K562 (cell line): ENCODE data around the gene CDC42BPB. TPM values are rescaled to one million over a fixed set of nuclear protein-coding genes. Genes with fewer than 3 reads are reported as not detected.

Experiments used
- ATAC-seq: fragments of 200-7000 bp; cut with Tn5 transposase; 3 replicates; pipeline ENCODE4 v1.9.1; 2020; ENCODE audit warnings: moderate library complexity
- BruUV-seq: library from RNA; stranded (reverse); fragments of 400-500 nt; replicated peaks from 2 replicates; lab custom pipeline; 2021; lab: Mats Ljungman, UMichigan
- CTCF ChIA-PET: fragments of 300-600 bp; formaldehyde crosslinking; extraction: SDS; loops from one replicate; lab custom pipeline; 2021; ENCODE audit warnings: low intra/inter-chr PET ratio; lab: Yijun Ruan, JAX
- POLR2A ChIA-PET: fragments of 300-600, 350-650 bp; sonication (Branson Sonifier 250); formaldehyde crosslinking; extraction: SDS; loops from one replicate; lab custom pipeline; 2021; ENCODE audit warnings: antibody characterized with exemption, inconsistent platforms; lab: Yijun Ruan, JAX
- DNase-seq, 4 experiments: peaks; one replicate each; pipeline versions ENCODE4 v3.0.0 to v3.0.0-alpha.2; 2011 to 2018; ENCODE audit warnings: low spot score in 3 of 4, mixed read lengths in 3 of 4; ENCODE audit errors: extremely low read depth in 1 of 4
- FAIRE-seq: peaks from 2 replicates; lab custom pipeline; 2011; peaks lifted over from hg19 to GRCh38; lab: Jason Lieb, UNC
- H2AFZ ChIP-seq: 2 replicates; pipeline ENCODE4 v1.6.0; 2011; ENCODE audit warnings: low read depth, low read length, control low read depth, inconsistent platforms
- H3K27ac ChIP-seq: fragments of 200-600 bp; 3 replicates; pipeline ENCODE4 v1.8.0; 2011; ENCODE audit warnings: low read depth, mild to moderate bottlenecking, control low read depth, inconsistent platforms, low read length, moderate library complexity, mixed read lengths; ENCODE audit errors: extremely low read depth
- H3K27me3 ChIP-seq, 2 experiments: fragments of 300-600 bp in 1 of 2; 2 replicates in 1 of 2; 3 replicates in 1 of 2; pipeline versions ENCODE4 v1.6.0 to v1.8.0; 2011; ENCODE audit warnings: inconsistent platforms in 2 of 2, low read length in 2 of 2, mild to moderate bottlenecking in 1 of 2, mixed read lengths in 1 of 2, moderate library complexity in 1 of 2; ENCODE audit not compliant: control insufficient read depth in 2 of 2, insufficient read depth in 2 of 2
- H3K36me3 ChIP-seq: fragments of 300-600 bp; 3 replicates; pipeline ENCODE4 v1.8.0; 2011; ENCODE audit warnings: mild to moderate bottlenecking, low read length, inconsistent platforms; ENCODE audit not compliant: control insufficient read depth, insufficient read depth
- H3K4me1 ChIP-seq, 2 experiments: fragments of 200-600 bp in 1 of 2; replicated peaks in 1 of 2; 2 replicates in 1 of 2; 3 replicates in 1 of 2; pipeline versions ENCODE4 v1.5.1 to v1.8.0; 2011; ENCODE audit warnings: inconsistent platforms in 2 of 2, low read length in 2 of 2, mild to moderate bottlenecking in 1 of 2, mixed read lengths in 1 of 2, moderate library complexity in 1 of 2; ENCODE audit not compliant: control insufficient read depth in 2 of 2, insufficient read depth in 2 of 2
- H3K4me2 ChIP-seq: 2 replicates; pipeline ENCODE4 v1.6.1; 2011; ENCODE audit warnings: low read length, control low read depth, inconsistent platforms, mixed read lengths; ENCODE audit not compliant: insufficient read depth
- H3K4me3 ChIP-seq: fragments of 200-600 bp; sonication (generic), shearing (Covaris generic); 2 replicates; pipeline ENCODE4 v1.5.1; 2016; ENCODE audit warnings: control low read depth, inconsistent platforms
- H3K79me2 ChIP-seq: fragments of 200-600 bp; 3 replicates; pipeline ENCODE4 v1.8.0; 2011; ENCODE audit warnings: low read length, inconsistent platforms; ENCODE audit not compliant: control insufficient read depth, insufficient read depth
- H3K9ac ChIP-seq, 2 experiments: 2 replicates each; pipeline versions ENCODE4 v1.6.0 to v1.6.1; 2011; ENCODE audit warnings: low read depth in 2 of 2, low read length in 2 of 2, control low read depth in 1 of 2, inconsistent platforms in 1 of 2, mild to moderate bottlenecking in 1 of 2, mixed read lengths in 1 of 2; ENCODE audit not compliant: insufficient read depth in 1 of 2
- H3K9me1 ChIP-seq: one replicate; pipeline ENCODE4 v1.6.0; 2011; ENCODE audit warnings: inconsistent platforms, mild to moderate bottlenecking, low read length, moderate library complexity; ENCODE audit not compliant: control insufficient read depth, insufficient read depth
- H3K9me3 ChIP-seq: replicated peaks from 2 replicates; pipeline ENCODE4 v1.5.1; 2011; ENCODE audit warnings: low read depth, low read length, inconsistent platforms; ENCODE audit not compliant: control insufficient read depth, insufficient read depth
- H4K20me1 ChIP-seq: replicated peaks from 2 replicates; pipeline ENCODE4 v1.6.1; 2011; ENCODE audit warnings: low read length, inconsistent platforms, mixed read lengths; ENCODE audit not compliant: control insufficient read depth, insufficient read depth
- ETV1 ChIP-seq: fragments of 450-650 bp; conservative IDR thresholded peaks from 2 replicates; pipeline ENCODE4 v1.6.1; 2016; ENCODE audit warnings: missing genetic modification characterization, control low read depth, low read depth, missing compliant biosample characterization
- HNRNPUL1 ChIP-seq: fragments of 200-400 bp; formaldehyde crosslinking; IDR thresholded peaks from 2 replicates; pipeline ENCODE4 v1.6.1; 2017; ENCODE audit warnings: low read length
- KAT7 ChIP-seq: sonication (generic); formaldehyde crosslinking; IDR thresholded peaks from 2 replicates; pipeline ENCODE4 v1.8.0; 2022; ENCODE audit warnings: missing genetic modification reagents, mild to moderate bottlenecking, borderline replicate concordance
- KDM4B ChIP-seq, 2 experiments: fragments of 450-650 bp in 1 of 2; sonication (generic) in 1 of 2; IDR thresholded peaks; 2 replicates each; pipeline ENCODE4 v1.6.1; 2016 to 2017; ENCODE audit warnings: borderline replicate concordance in 2 of 2, antibody characterized with exemption in 1 of 2, low read depth in 1 of 2, mild to moderate bottlenecking in 1 of 2
- MYBL2 ChIP-seq, 2 experiments: fragments of 450-650 bp in 1 of 2; sonication (generic) in 1 of 2; formaldehyde crosslinking in 1 of 2; IDR thresholded peaks; 2 replicates each; pipeline versions ENCODE4 v1.6.1 to v1.8.1; 2017 to 2022; ENCODE audit warnings: borderline replicate concordance in 1 of 2, inconsistent platforms in 1 of 2, low read depth in 1 of 2, mild to moderate bottlenecking in 1 of 2, missing genetic modification reagents in 1 of 2, moderate library complexity in 1 of 2
- NONO ChIP-seq, 2 experiments: fragments of 200-400 bp in 1 of 2; fragments of 450-650 bp in 1 of 2; formaldehyde crosslinking in 1 of 2; IDR thresholded peaks; 2 replicates each; pipeline ENCODE4 v1.6.1; 2017; ENCODE audit warnings: low read depth in 2 of 2, mild to moderate bottlenecking in 2 of 2, moderate library complexity in 2 of 2, low read length in 1 of 2
- PHF20 ChIP-seq: fragments of 450-650 bp; IDR thresholded peaks from 2 replicates; pipeline ENCODE4 v1.6.1; 2018; ENCODE audit not compliant: partially characterized antibody
- PRMT5 ChIP-seq: sonication (generic); formaldehyde crosslinking; IDR thresholded peaks from 2 replicates; pipeline ENCODE4 v1.5.0; 2020; ENCODE audit warnings: missing genetic modification reagents
- SAFB2 ChIP-seq: fragments of 200-400 bp; formaldehyde crosslinking; IDR thresholded peaks from 2 replicates; pipeline ENCODE4 v1.6.1; 2018; ENCODE audit warnings: borderline replicate concordance, low read length, low read depth, moderate library complexity; ENCODE audit not compliant: severe bottlenecking
- SAP30 ChIP-seq: fragments of 200-600 bp; sonication (generic); IDR thresholded peaks from 2 replicates; pipeline ENCODE4 v1.6.1; 2012; ENCODE audit warnings: borderline replicate concordance, low read depth, mild to moderate bottlenecking, moderate library complexity, low read length, control low read depth, inconsistent platforms; ENCODE audit not compliant: insufficient read depth, poor library complexity, severe bottlenecking
- YBX1 ChIP-seq: fragments of 450-650 bp; IDR thresholded peaks from 2 replicates; pipeline ENCODE4 v1.7.1; 2016; ENCODE audit warnings: mild to moderate bottlenecking
- ZBTB11 ChIP-seq, 3 experiments: fragments of 200-800 bp in 1 of 3; fragments of 250-450 bp in 1 of 3; fragments of 450-650 bp in 1 of 3; sonication (Bioruptor Pico) in 1 of 3; sonication (Bioruptor generic) in 1 of 3; formaldehyde crosslinking in 1 of 3; IDR thresholded peaks; 2 replicates each; pipeline versions ENCODE4 v1.6.1 to v1.8.0; 2016 to 2022; ENCODE audit warnings: mild to moderate bottlenecking in 2 of 3, missing genetic modification characterization in 2 of 3, missing compliant biosample characterization in 1 of 3, moderate library complexity in 1 of 3
- ZNF347 ChIP-seq: fragments of 450-650 bp; formaldehyde crosslinking; IDR thresholded peaks from 2 replicates; pipeline ENCODE4 v1.4.0; 2020; ENCODE audit warnings: low read depth, mild to moderate bottlenecking, moderate library complexity
- WGBS: fragments of 100-300 bp; shearing (Covaris generic); methylation state at CpG from one replicate; pipeline ENCODE4 v1.1.6; 2016; ENCODE audit warnings: low coverage, mixed read lengths; ENCODE audit not compliant: insufficient coverage; ENCODE audit errors: missing lambda C conversion rate; 5-methylcytosine and 5-hydroxymethylcytosine counted together
- in situ Hi-C: fragments of 300-500 bp; cut with MboI; formaldehyde crosslinking; loops from 4 replicates; pipeline ENCODE4 v1.15.0; 2018; ENCODE audit warnings: inconsistent platforms, mixed read lengths
- intact Hi-C: fragments of 100-400 bp; cut with micrococcal nuclease; formaldehyde crosslinking; loops from 2 replicates; pipeline ENCODE4 v1.14.2; 2022
- polyA plus RNA-seq, 8 experiments: library from polyadenylated mRNA; depleted of rRNA in 4 of 8; stranded (reverse) in 5 of 8; unstranded in 3 of 8; fragments of >200 nt; fragmentation: Nextera tagmentation in 2 of 8; fragmentation: Illumina TruSeq in 1 of 8; extraction: Ambion mirVana in 2 of 8; extraction: Trizol in 1 of 8; gene quantifications; 2 replicates each; pipeline versions ENCODE4 v1.2.1 to v1.2.3, GENCODE V29; 2011 to 2014; ENCODE audit warnings: inconsistent platforms in 1 of 8, missing spikeins in 1 of 8
- total RNA-seq, 7 experiments: library from RNA; depleted of rRNA in 6 of 7; stranded (reverse); fragments of >200 nt in 6 of 7; fragmentation: Illumina TruSeq in 2 of 7; extraction: Trizol in 2 of 7; gene quantifications; 2 replicates each; pipeline versions ENCODE4 v1.2.1 to v1.2.3, GENCODE V29; 2011 to 2021; ENCODE audit warnings: low replicate concordance in 1 of 7
- TF ChIP-seq, protein P1 (sequence below): sonication (generic); formaldehyde crosslinking; IDR thresholded peaks from 2 replicates; pipeline ENCODE4 v1.8.0; 2022; ENCODE audit warnings: mild to moderate bottlenecking, missing genetic modification reagents
- TF ChIP-seq, protein P2 (sequence below): fragments of 450-650 bp; IDR thresholded peaks from 2 replicates; pipeline ENCODE4 v1.6.1; 2014; ENCODE audit warnings: low read depth, mild to moderate bottlenecking, moderate library complexity, borderline replicate concordance

CDC42BPB gene
- total and polyA plus RNA-seq, 9 of the 15 experiments (the other 6 are each of a cell fraction or from before 2014, with no cell fraction given) = 0.07 to 24.3 (median 12.6) TPM

DNA sequence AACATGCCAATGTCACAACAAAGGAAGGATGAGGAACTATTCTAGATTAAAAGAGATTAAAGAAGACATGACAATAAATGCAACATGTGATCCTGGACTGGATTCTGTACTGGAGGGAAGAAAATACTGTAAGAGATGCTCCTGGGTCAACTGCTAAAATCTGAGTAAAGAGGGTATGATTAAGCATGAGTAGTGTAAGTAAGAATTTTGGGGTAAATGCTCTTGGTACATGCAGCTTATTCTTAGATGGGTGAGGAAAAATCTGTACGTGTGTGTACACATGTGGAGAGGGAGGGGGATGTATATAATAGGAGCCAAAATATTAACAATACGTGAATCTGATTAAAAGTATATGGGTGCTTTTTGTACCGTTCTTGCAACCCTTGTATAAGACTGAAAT lies 66.0 kb downstream of the CDC42BPB start:
- Histone ChIP-seq H2AFZ (no peak overlapping the region), H3K27ac (no peak overlapping the region), H4K20me1 (no peaks in the 10 kb centered on the region), H3K9me1 (no peaks in the 10 kb centered on the region), H3K27me3 (no peaks in the 10 kb centered on the region), H3K9ac (no peak overlapping the region), H3K4me2 (no peak overlapping the region), H3K79me2 (no peaks in the 10 kb centered on the region), H3K4me1 (no peaks in the 10 kb centered on the region), H3K36me3 (peaks cover 7% of the 10 kb centered on the region; the same call in 1 of the 3 replicates), H3K4me3 (no peak overlapping the region), H3K9me3 (no peaks in the 10 kb centered on the region)
- FAIRE-seq (no peak), DNase-seq (no peak), ATAC-seq (no peak)
- in situ Hi-C loops (no loop called here), intact Hi-C loops (no loop called here)
- CTCF ChIA-PET = no interaction called here
- POLR2A ChIA-PET = no interaction called here
- 67% methylated on average over 3 of the region's 3 CpGs for WGBS
- BruUV-seq = no TSS peak
- no peak for TF ChIP-seq PRMT5
- TF ChIP-seq, protein P1, sequence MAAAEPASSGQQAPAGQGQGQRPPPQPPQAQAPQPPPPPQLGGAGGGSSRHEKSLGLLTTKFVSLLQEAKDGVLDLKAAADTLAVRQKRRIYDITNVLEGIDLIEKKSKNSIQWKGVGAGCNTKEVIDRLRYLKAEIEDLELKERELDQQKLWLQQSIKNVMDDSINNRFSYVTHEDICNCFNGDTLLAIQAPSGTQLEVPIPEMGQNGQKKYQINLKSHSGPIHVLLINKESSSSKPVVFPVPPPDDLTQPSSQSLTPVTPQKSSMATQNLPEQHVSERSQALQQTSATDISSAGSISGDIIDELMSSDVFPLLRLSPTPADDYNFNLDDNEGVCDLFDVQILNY (CRISPR knock-in tag) = no peak
- TF ChIP-seq PHF20 = no peak
- no peak for TF ChIP-seq SAFB2
- TF ChIP-seq HNRNPUL1 = no peak
- TF ChIP-seq, protein P2, sequence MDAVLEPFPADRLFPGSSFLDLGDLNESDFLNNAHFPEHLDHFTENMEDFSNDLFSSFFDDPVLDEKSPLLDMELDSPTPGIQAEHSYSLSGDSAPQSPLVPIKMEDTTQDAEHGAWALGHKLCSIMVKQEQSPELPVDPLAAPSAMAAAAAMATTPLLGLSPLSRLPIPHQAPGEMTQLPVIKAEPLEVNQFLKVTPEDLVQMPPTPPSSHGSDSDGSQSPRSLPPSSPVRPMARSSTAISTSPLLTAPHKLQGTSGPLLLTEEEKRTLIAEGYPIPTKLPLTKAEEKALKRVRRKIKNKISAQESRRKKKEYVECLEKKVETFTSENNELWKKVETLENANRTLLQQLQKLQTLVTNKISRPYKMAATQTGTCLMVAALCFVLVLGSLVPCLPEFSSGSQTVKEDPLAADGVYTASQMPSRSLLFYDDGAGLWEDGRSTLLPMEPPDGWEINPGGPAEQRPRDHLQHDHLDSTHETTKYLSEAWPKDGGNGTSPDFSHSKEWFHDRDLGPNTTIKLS = no peak
- no peak for TF ChIP-seq NONO (IDR thresholded peaks at IDR 0.05; ENCODE audit: low read depth in 2 of 2, low read length in 1 of 2)
- no peak for TF ChIP-seq SAP30
- TF ChIP-seq ZNF347 (CRISPR knock-in tag) = no peak
- no peak for TF ChIP-seq YBX1
- TF ChIP-seq ZBTB11 (CRISPR knock-in tag; IDR thresholded peaks at IDR 0.05) = no peak
- TF ChIP-seq ETV1 (tag) = no peak
- TF ChIP-seq MYBL2 (IDR thresholded peaks at IDR 0.05; ENCODE audit: low read depth) = no peak
- no peak for TF ChIP-seq MYBL2 (CRISPR knock-in tag; IDR thresholded peaks at IDR 0.05; ENCODE audit: borderline replicate concordance)
- no peak for TF ChIP-seq KDM4B (IDR thresholded peaks at IDR 0.05; ENCODE audit: borderline replicate concordance in 2 of 2, low read depth in 1 of 2)
- TF ChIP-seq KAT7 (CRISPR knock-in tag) = no peak
